AG09309 (cell line): ENCODE measurements around the gene ZNF684.

Experiments used
- DNase-seq: peaks from one replicate; pipeline ENCODE4 v3.0.0-alpha.2; 2010; ENCODE audit warnings: low read depth
- H3K4me3 ChIP-seq: 2 replicates; pipeline ENCODE4 v1.5.1; 2011; ENCODE audit warnings: mild to moderate bottlenecking, low read depth, low read length, moderate library complexity; ENCODE audit not compliant: control insufficient read depth
- CTCF ChIP-seq: IDR thresholded peaks from 2 replicates; pipeline ENCODE4 v1.5.1; 2011; ENCODE audit warnings: mild to moderate bottlenecking, low read depth, low read length, inconsistent platforms; ENCODE audit not compliant: insufficient read depth, control insufficient read depth; ENCODE audit errors: missing control alignments

ZNF684 gene

GRCh38 chr1:40530735-40531380 lies 579 bp upstream of the ZNF684 start:
- H3K4me3 ChIP-seq: peak overlapping the region; percentile 63
- TF ChIP-seq CTCF: no peak
- no peak for DNase-seq

GRCh38 chr1:40532062-40532389 lies 589 bp downstream of the ZNF684 start:
- DNase-seq: no peak

GRCh38 chr1:40532844-40533424 lies 1.5 kb downstream of the ZNF684 start:
- no peak overlapping the region for H3K4me3 ChIP-seq
- no peak for DNase-seq

More at GRCh38 chr1:40532062-40532389, 589 bp downstream of the ZNF684 start:
- TF ChIP-seq CTCF: no peak
- peak overlapping the region; percentile 63 for H3K4me3 ChIP-seq

GRCh38 chr1:40534589-40534988 lies 3.2 kb downstream of the ZNF684 start:
- no peak for TF ChIP-seq CTCF

More at GRCh38 chr1:40532844-40533424, 1.5 kb downstream of the ZNF684 start:
- TF ChIP-seq CTCF: peak; percentile 75

GRCh38 chr1:40535732-40536131 lies 4.3 kb downstream of the ZNF684 start:
- DNase-seq: no peak
- H3K4me3 ChIP-seq: no peak overlapping the region
- no peak for TF ChIP-seq CTCF

More at GRCh38 chr1:40534589-40534988, 3.2 kb downstream of the ZNF684 start:
- no peak for DNase-seq
- no peak overlapping the region for H3K4me3 ChIP-seq

- TF ChIP-seq CTCF: no peak
- no peak for DNase-seq
- no peak overlapping the region for H3K4me3 ChIP-seq
These were observed 7.9 kb downstream of the ZNF684 start for GRCh38 chr1:40539338-40539737.

GRCh38 chr1:40546957-40547356 lies 15.5 kb downstream of the ZNF684 start:
- no peak for TF ChIP-seq CTCF
- no peak for DNase-seq
- H3K4me3 ChIP-seq: no peak overlapping the region
